ENCODE data around the gene LYPD1. TPM values are rescaled to one million over a fixed set of nuclear protein-coding genes. Genes with fewer than 3 reads are reported as not detected.

Gene LYPD1
- total RNA-seq, 1 donor from 2014 or later: 0.13 TPM

DNA sequence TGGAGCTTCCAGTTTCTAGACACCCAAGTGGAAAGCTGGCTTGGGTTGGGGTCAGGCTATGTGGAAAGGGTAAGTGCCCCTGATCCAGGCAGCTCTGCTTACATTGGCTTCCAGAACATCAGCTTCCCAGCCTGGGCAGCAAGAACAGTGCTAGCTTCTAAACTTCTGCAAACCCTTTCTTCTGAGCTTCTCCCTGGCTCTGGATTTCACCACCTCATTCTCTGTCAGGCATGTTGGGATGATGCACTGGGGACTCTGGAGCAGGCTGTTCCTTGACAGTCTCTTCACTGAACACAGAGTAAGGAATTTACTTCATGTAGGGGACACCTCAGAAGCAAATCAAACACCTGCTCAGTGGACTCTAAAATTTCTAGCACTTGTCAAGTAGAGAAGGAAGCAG lies 72.8 kb downstream of the LYPD1 start:
- DNase-seq (ENCODE audit: low read depth in 2 of 2): no peak

- DNase-seq (ENCODE audit: low read depth in 2 of 2): no peak
Measured at GRCh38 chr2:132595693-132596092, 74.3 kb downstream of the LYPD1 start.

DNA sequence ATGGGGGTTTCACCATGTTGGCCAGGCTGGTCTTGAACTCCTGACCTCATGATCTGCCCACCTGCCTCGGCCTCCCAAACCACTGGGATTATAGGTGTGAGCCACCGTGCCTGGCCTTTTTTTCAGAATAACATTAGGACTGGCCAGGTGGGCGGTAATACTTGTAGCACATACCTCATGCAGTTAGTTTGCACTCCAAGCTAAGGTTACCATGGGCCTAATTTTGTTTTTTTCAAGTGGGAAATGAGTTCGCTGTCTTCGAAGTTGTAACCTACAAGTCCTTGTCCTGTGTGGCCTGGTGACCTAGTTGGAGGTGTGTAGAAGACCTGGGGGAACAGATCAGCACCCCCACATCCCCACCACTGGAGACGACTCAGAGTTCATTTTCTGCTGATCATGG lies 74.8 kb downstream of the LYPD1 start:
- DNase-seq (ENCODE audit: low read depth in 2 of 2): no peak

Measured in dermis microvascular lymphatic vessel endothelial cell (primary cell).